ENCODE measurements around the gene MTF2.

DNA sequence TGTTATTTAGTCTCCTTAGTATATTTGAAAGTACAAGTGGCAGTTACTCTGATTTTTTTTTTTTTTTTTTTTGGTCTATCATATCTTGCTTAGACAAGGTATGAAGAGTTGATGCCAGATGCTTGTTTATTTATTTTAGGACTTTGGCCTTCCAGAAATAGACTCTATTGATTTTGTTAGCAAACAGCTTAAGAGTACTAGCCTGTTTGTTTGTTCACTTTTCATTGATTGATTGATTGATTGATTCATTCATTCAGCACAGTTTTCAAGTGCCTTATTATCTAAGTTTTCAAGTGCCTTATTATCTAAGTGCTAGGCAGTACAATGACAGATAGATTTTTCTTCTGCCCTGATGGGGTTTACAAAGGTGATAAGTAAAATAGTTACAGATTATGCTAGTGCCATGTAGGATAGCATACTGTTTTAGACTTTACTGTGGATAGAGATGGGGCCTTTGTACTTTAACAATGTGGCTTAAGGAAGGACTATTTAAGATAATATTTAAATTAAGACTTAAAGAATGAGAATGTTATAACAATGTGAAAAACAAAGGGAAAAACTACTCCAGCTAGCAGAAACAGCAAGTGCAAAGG, 50.5 kb downstream of the MTF2 start:
- TF ChIP-seq EP300 (IDR thresholded peaks at IDR 0.05) (no peak), POLR2A (IDR thresholded peaks at IDR 0.05) (no peak)
- TF ChIP-seq, protein P1, sequence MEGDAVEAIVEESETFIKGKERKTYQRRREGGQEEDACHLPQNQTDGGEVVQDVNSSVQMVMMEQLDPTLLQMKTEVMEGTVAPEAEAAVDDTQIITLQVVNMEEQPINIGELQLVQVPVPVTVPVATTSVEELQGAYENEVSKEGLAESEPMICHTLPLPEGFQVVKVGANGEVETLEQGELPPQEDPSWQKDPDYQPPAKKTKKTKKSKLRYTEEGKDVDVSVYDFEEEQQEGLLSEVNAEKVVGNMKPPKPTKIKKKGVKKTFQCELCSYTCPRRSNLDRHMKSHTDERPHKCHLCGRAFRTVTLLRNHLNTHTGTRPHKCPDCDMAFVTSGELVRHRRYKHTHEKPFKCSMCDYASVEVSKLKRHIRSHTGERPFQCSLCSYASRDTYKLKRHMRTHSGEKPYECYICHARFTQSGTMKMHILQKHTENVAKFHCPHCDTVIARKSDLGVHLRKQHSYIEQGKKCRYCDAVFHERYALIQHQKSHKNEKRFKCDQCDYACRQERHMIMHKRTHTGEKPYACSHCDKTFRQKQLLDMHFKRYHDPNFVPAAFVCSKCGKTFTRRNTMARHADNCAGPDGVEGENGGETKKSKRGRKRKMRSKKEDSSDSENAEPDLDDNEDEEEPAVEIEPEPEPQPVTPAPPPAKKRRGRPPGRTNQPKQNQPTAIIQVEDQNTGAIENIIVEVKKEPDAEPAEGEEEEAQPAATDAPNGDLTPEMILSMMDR (IDR thresholded peaks at IDR 0.05), result no peak

All from tibial nerve (tissue), 4 donors.